DND-41 (cell line): ENCODE results near the gene FAM219A.

Source experiments
- ATAC-seq: fragments of 200-7000 bp; cut with Tn5 transposase; 3 replicates; pipeline ENCODE4 v1.9.1; 2021; ENCODE audit warnings: low read depth; ENCODE audit not compliant: insufficient read depth
- DNase-seq: peaks from one replicate; pipeline ENCODE4 v3.0.0-alpha.2; 2020
- H2AFZ ChIP-seq: 2 replicates; pipeline ENCODE4 v1.6.0; 2012; ENCODE audit warnings: low read depth, low read length
- H3K27ac ChIP-seq: 2 replicates; pipeline ENCODE4 v1.5.1; 2012; ENCODE audit warnings: low read length, inconsistent platforms
- H3K27me3 ChIP-seq: fragments of 200-600 bp; sonication (generic); 2 replicates; pipeline ENCODE4 v1.6.0; 2012; ENCODE audit warnings: low read length, mild to moderate bottlenecking, inconsistent platforms; ENCODE audit not compliant: insufficient read depth, poor library complexity
- H3K36me3 ChIP-seq: 2 replicates; pipeline ENCODE4 v1.5.1; 2012; ENCODE audit warnings: low read length, inconsistent platforms; ENCODE audit not compliant: insufficient read depth
- H3K4me1 ChIP-seq: 2 replicates; pipeline ENCODE4 v1.5.1; 2012; ENCODE audit warnings: mild to moderate bottlenecking, low read length; ENCODE audit not compliant: insufficient read depth
- H3K4me2 ChIP-seq: 2 replicates; pipeline ENCODE4 v1.6.0; 2012; ENCODE audit warnings: mild to moderate bottlenecking, moderate library complexity, low read length, inconsistent platforms; ENCODE audit not compliant: insufficient read depth
- H3K4me3 ChIP-seq, 2 experiments: fragments of 200-600 bp in 1 of 2; shearing (Covaris generic) in 1 of 2; 2 replicates each; pipeline ENCODE4 v1.5.1; 2012 to 2016; ENCODE audit warnings: inconsistent platforms in 2 of 2, low read length in 2 of 2, mild to moderate bottlenecking in 2 of 2, low read depth in 1 of 2, moderate library complexity in 1 of 2
- H3K79me2 ChIP-seq: 2 replicates; pipeline ENCODE4 v1.6.0; 2012; ENCODE audit warnings: low read length, inconsistent platforms; ENCODE audit not compliant: insufficient read depth
- H3K9ac ChIP-seq: 2 replicates; pipeline ENCODE4 v1.6.0; 2012; ENCODE audit warnings: low read depth, mild to moderate bottlenecking, inconsistent platforms, low read length, moderate library complexity
- H3K9me3 ChIP-seq: 2 replicates; pipeline ENCODE4 v1.5.1; 2012; ENCODE audit warnings: low read length, moderate library complexity, mild to moderate bottlenecking, inconsistent platforms; ENCODE audit not compliant: insufficient read depth, severe bottlenecking
- H4K20me1 ChIP-seq: 2 replicates; pipeline ENCODE4 v1.6.0; 2012; ENCODE audit warnings: low read length; ENCODE audit not compliant: insufficient read depth
- EZH2 ChIP-seq: IDR thresholded peaks from 3 replicates; pipeline ENCODE4 v1.6.1; 2012; ENCODE audit warnings: borderline replicate concordance, low read depth, mild to moderate bottlenecking, moderate library complexity, low read length, inconsistent platforms; ENCODE audit not compliant: severe bottlenecking
- TF ChIP-seq, protein P1 (sequence below): IDR thresholded peaks from 2 replicates; pipeline ENCODE4 v1.5.1; 2012; ENCODE audit warnings: borderline replicate concordance, low read length, moderate library complexity, mild to moderate bottlenecking; ENCODE audit not compliant: poor library complexity, severe bottlenecking; ENCODE audit errors: extremely low read depth

Gene FAM219A

DNA sequence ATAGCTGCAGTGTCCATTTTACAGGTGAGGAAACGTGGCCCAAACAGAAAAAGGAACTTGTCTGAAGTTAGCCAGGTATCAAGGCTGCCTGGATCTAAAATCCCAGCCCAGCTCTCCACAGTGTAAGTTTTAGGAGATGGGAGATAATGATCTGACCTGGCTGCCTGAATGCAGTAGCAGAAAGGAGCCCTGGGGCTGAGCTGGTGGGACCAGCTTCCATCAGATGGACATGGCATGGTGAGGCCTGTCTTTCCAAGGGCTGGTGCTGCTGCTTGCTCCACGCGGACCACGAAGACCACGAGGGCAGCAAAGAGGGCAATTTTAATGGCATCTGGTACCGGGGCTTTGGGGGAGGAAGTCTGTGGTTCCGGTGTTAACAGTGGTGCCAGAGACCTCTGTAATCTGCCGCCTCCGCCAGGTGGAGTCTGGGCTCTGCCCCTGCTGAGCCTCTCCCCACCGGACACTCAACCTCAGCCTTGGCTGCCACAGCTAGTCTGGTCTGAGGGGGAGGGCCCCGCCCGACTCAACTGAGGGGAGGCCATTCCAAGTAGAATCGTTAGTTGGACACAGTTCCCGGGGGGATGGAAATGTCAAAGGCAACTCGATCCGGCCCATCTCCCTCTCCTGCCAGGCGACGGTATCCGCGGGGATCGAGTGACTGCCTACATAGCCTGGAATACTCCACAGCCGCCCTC, 82.3 kb downstream of the FAM219A start:
- Histone ChIP-seq H3K4me1 (peaks cover 32% of the 10 kb centered on the region), H2AFZ (peak overlapping the region; percentile 63), H3K9me3 (no peaks in the 10 kb centered on the region), H3K4me3 (peak overlapping the region; percentile 19 to 58; a peak in 3 of 4 replicates), H3K79me2 (no peaks in the 10 kb centered on the region), H3K9ac (peak overlapping the region; percentile 58), H3K27ac (no peak overlapping the region), H3K4me2 (peak overlapping the region; percentile 76), H3K36me3 (no peaks in the 10 kb centered on the region), H4K20me1 (0 out of 2 replicates have a peak, but pooled peaks cover 7% of the 10 kb centered on the region), H3K27me3 (no peaks in the 10 kb centered on the region)
- TF ChIP-seq, protein P1, sequence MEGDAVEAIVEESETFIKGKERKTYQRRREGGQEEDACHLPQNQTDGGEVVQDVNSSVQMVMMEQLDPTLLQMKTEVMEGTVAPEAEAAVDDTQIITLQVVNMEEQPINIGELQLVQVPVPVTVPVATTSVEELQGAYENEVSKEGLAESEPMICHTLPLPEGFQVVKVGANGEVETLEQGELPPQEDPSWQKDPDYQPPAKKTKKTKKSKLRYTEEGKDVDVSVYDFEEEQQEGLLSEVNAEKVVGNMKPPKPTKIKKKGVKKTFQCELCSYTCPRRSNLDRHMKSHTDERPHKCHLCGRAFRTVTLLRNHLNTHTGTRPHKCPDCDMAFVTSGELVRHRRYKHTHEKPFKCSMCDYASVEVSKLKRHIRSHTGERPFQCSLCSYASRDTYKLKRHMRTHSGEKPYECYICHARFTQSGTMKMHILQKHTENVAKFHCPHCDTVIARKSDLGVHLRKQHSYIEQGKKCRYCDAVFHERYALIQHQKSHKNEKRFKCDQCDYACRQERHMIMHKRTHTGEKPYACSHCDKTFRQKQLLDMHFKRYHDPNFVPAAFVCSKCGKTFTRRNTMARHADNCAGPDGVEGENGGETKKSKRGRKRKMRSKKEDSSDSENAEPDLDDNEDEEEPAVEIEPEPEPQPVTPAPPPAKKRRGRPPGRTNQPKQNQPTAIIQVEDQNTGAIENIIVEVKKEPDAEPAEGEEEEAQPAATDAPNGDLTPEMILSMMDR = no peak
- no peak for TF ChIP-seq EZH2
- peak; percentile 33 for DNase-seq
- no peak for ATAC-seq

DNA sequence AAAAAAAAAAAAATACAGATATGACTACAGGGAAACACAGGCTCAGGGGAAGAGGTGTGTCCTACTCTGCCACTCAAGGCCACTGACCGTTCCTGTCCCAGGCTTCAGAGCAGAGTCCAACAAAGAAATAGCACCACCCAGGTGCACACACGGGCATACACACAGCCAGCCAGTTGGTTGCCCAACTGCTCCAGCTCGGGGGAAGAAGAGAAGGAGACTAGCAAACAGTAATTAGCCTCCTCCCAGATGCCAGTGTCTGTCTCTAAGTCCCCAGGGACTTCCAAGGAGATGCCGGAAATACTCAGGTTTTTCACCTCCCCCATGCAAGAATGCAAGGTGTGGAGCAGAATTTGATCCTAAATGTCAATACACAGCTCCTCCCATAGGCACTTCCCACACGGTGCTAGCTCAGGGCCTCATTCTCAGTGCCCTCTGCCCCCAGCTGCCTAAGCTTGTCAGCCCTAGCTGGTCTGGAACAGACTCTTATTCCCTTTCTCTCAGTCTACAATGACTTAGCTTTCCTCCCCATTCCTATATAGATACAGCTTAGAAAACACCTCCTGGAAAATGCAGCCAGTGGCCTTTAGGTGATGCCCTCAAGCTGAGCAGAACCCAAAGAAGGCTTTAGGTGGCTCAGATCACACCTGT, 83.3 kb downstream of the FAM219A start:
- no peak overlapping the region for H3K4me3 ChIP-seq
- no peaks in the 10 kb centered on the region for H3K9me3 ChIP-seq
- no peak overlapping the region for H3K9ac ChIP-seq
- TF ChIP-seq EZH2 = no peak
- TF ChIP-seq, protein P1 = no peak
- H2AFZ ChIP-seq = no peak overlapping the region
- no peak for DNase-seq
- no peaks in the 10 kb centered on the region for H3K27me3 ChIP-seq
- H3K4me1 ChIP-seq = peaks cover 32% of the 10 kb centered on the region
- no peaks in the 10 kb centered on the region for H3K79me2 ChIP-seq
- no peak overlapping the region for H3K27ac ChIP-seq
- ATAC-seq = no peak
- H4K20me1 ChIP-seq = 0 out of 2 replicates have a peak, but pooled peaks cover 7% of the 10 kb centered on the region
- H3K36me3 ChIP-seq = no peaks in the 10 kb centered on the region
- no peak overlapping the region for H3K4me2 ChIP-seq

DNA sequence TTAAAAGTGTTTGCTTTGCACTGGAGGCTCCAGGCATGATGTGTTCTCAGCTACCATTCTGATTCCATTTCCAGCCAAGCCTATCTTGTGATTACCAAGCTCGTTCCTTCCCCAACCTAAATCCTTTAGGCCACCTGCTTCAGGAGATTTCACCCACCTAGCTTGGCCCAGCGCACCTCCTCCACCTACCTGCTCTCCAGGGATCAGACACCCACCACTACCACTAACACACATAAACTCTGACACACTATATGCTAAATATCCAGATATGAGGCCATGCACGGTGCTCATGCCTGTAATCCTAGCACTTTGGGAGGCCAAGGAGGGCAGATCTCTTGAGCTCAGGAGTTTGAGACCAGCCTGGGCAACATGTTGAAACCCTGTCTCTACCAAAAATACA, 84.0 kb downstream of the FAM219A start:
- Histone ChIP-seq H3K36me3 (no peaks in the 10 kb centered on the region), H3K27me3 (no peaks in the 10 kb centered on the region), H3K4me1 (peaks cover 27% of the 10 kb centered on the region), H2AFZ (no peak overlapping the region), H3K9ac (no peak overlapping the region), H3K4me2 (no peak overlapping the region), H3K79me2 (no peaks in the 10 kb centered on the region), H3K4me3 (no peak overlapping the region), H3K9me3 (no peaks in the 10 kb centered on the region), H4K20me1 (0 out of 2 replicates have a peak, but pooled peaks cover 7% of the 10 kb centered on the region), H3K27ac (no peak overlapping the region)
- ATAC-seq = no peak
- TF ChIP-seq, protein P1 = no peak
- no peak for TF ChIP-seq EZH2
- no peak for DNase-seq
